Endothelial cell of umbilical vein (primary cell): ENCODE results near the gene ARHGAP42. TPM values are rescaled to one million over a fixed set of nuclear protein-coding genes. Genes with fewer than 3 reads are reported as not detected.

ENCODE experiments used
- BruUV-seq: library from RNA; stranded (reverse); fragments of 400-500 nt; replicated peaks from 2 replicates; lab custom pipeline; 2021; lab: Mats Ljungman, UMichigan
- CTCF ChIA-PET: fragments of 300-600, 350-600 bp; sonication (Branson Sonifier 250); formaldehyde crosslinking; loops from one replicate; lab custom pipeline; 2021; ENCODE audit warnings: antibody characterized with exemption, inconsistent platforms; lab: Charles Lee
- POLR2A ChIA-PET: fragments of 300-600, 350-600 bp; sonication (Branson Sonifier 250); formaldehyde crosslinking; loops from one replicate; lab custom pipeline; 2021; ENCODE audit warnings: antibody characterized with exemption, inconsistent platforms; lab: Charles Lee
- DNase-seq: peaks from one replicate; pipeline ENCODE4 v3.0.0-alpha.2; 2011; ENCODE audit warnings: low read depth, low spot score
- FAIRE-seq: peaks from 2 replicates; lab custom pipeline; 2011; peaks lifted over from hg19 to GRCh38; lab: Jason Lieb, UNC
- H2AFZ ChIP-seq: 2 replicates; pipeline ENCODE4 v1.6.0; 2012; ENCODE audit warnings: low read depth, low read length, control low read depth, inconsistent platforms
- H3K27ac ChIP-seq: 2 replicates; pipeline ENCODE4 v1.5.1; 2011; ENCODE audit warnings: low read depth, mild to moderate bottlenecking, control low read depth, low read length, moderate library complexity; ENCODE audit not compliant: insufficient read depth
- H3K27me3 ChIP-seq, 2 experiments: 2 replicates each; pipeline versions ENCODE4 v1.6.0 to v1.6.1; 2011; ENCODE audit warnings: low read length in 2 of 2, mixed read lengths in 1 of 2; ENCODE audit not compliant: control insufficient read depth in 2 of 2, insufficient read depth in 2 of 2
- H3K36me3 ChIP-seq, 2 experiments: 2 replicates in 1 of 2; 3 replicates in 1 of 2; pipeline ENCODE4 v1.5.1; 2011; ENCODE audit warnings: low read length in 2 of 2, mild to moderate bottlenecking in 1 of 2, moderate library complexity in 1 of 2; ENCODE audit not compliant: control insufficient read depth in 2 of 2, insufficient read depth in 2 of 2; ENCODE audit errors: extremely low read depth in 1 of 2
- H3K4me1 ChIP-seq: 3 replicates; pipeline ENCODE4 v1.5.1; 2011; ENCODE audit warnings: mild to moderate bottlenecking, low read length; ENCODE audit not compliant: control insufficient read depth, insufficient read depth; ENCODE audit errors: extremely low read depth
- H3K4me2 ChIP-seq: 2 replicates; pipeline ENCODE4 v1.6.1; 2011; ENCODE audit warnings: low read length, control low read depth, mixed read lengths; ENCODE audit not compliant: insufficient read depth
- H3K4me3 ChIP-seq, 3 experiments: fragments of 200-600 bp in 1 of 3; sonication (generic), shearing (Covaris generic) in 1 of 3; replicated peaks in 1 of 3; 2 replicates each; pipeline ENCODE4 v1.5.1; 2011 to 2016; ENCODE audit warnings: control low read depth in 3 of 3, low read length in 3 of 3, mild to moderate bottlenecking in 2 of 3, inconsistent platforms in 1 of 3, low read depth in 1 of 3, moderate library complexity in 1 of 3; ENCODE audit not compliant: insufficient read depth in 1 of 3
- H3K79me2 ChIP-seq: 2 replicates; pipeline ENCODE4 v1.6.0; 2012; ENCODE audit warnings: low read length, inconsistent platforms; ENCODE audit not compliant: control insufficient read depth, insufficient read depth
- H3K9ac ChIP-seq: replicated peaks from 2 replicates; pipeline ENCODE3; 2011; ENCODE audit warnings: low read length, control low read depth; ENCODE audit not compliant: insufficient read depth; ENCODE audit errors: extremely low read depth
- H3K9me1 ChIP-seq: replicated peaks from 3 replicates; pipeline ENCODE4 v1.6.0; 2011; ENCODE audit warnings: mild to moderate bottlenecking, low read length; ENCODE audit not compliant: control insufficient read depth, insufficient read depth; ENCODE audit errors: extremely low read depth
- H3K9me3 ChIP-seq: replicated peaks from 2 replicates; pipeline ENCODE4 v1.5.1; 2012; ENCODE audit warnings: low read length, inconsistent platforms; ENCODE audit not compliant: control insufficient read depth, insufficient read depth
- H4K20me1 ChIP-seq: replicated peaks from 2 replicates; pipeline ENCODE3; 2011; ENCODE audit warnings: mild to moderate bottlenecking, low read length; ENCODE audit not compliant: control insufficient read depth, insufficient read depth; ENCODE audit errors: extremely low read depth
- CTCF ChIP-seq, 2 donors: IDR thresholded peaks; 1 replicate in 1 of 2; 2 replicates in 1 of 2; pipeline ENCODE4 v1.5.1; 2011; ENCODE audit warnings: low read length in 2 of 2, mild to moderate bottlenecking in 2 of 2, moderate library complexity in 2 of 2, control low read depth in 1 of 2, inconsistent platforms in 1 of 2, low read depth in 1 of 2; ENCODE audit not compliant: insufficient read depth in 1 of 2; ENCODE audit errors: extremely low read depth in 1 of 2
- EZH2 ChIP-seq: IDR thresholded peaks from 2 replicates; pipeline ENCODE4 v1.6.1; 2012; ENCODE audit warnings: borderline replicate concordance, low read depth, mild to moderate bottlenecking, moderate library complexity, low read length, inconsistent platforms; ENCODE audit not compliant: severe bottlenecking
- FOS ChIP-seq: IDR thresholded peaks from 2 replicates; pipeline ENCODE4 v1.6.1; 2011; ENCODE audit warnings: mild to moderate bottlenecking, low read length, moderate library complexity, borderline replicate concordance; ENCODE audit not compliant: insufficient read depth
- GATA2 ChIP-seq: IDR thresholded peaks from 2 replicates; pipeline ENCODE4 v1.7.0; 2011; ENCODE audit warnings: low read depth, mild to moderate bottlenecking, moderate library complexity, mixed read lengths, low read length; ENCODE audit not compliant: insufficient read length, insufficient read depth
- JUN ChIP-seq: IDR thresholded peaks from 2 replicates; pipeline ENCODE4 v1.6.1; 2011; ENCODE audit warnings: borderline replicate concordance, low read depth; ENCODE audit not compliant: insufficient read length, insufficient read depth
- MAX ChIP-seq: IDR thresholded peaks from 2 replicates; pipeline ENCODE4 v1.6.1; 2011; ENCODE audit not compliant: insufficient read depth, insufficient read length
- MYC ChIP-seq: IDR thresholded peaks from one replicate; pipeline ENCODE4 v1.6.1; 2011; ENCODE audit warnings: mild to moderate bottlenecking, low read depth, low read length
- POLR2A ChIP-seq: IDR thresholded peaks from 2 replicates; pipeline ENCODE4 v1.6.1; 2012; ENCODE audit warnings: low read depth, mild to moderate bottlenecking, control low read depth, low read length
- POLR2AphosphoS5 ChIP-seq: IDR thresholded peaks from 2 replicates; pipeline ENCODE4 v1.6.1; 2012; ENCODE audit warnings: low read depth, mild to moderate bottlenecking, control low read depth, low read length, moderate library complexity; ENCODE audit not compliant: insufficient read depth
- dilution Hi-C: fragments of 300-500 bp; cut with MboI; formaldehyde crosslinking; loops from one replicate; pipeline ENCODE4 v1.15.0; 2019; ENCODE audit warnings: low sequenced_read_pairs; ENCODE audit not compliant: extremely low pct_ligation_motif_present
- intact Hi-C: fragments of 100-400 bp; cut with micrococcal nuclease; formaldehyde crosslinking; loops from one replicate; pipeline ENCODE4 v1.10.0; 2022
- polyA plus RNA-seq, 4 experiments: library from polyadenylated mRNA; depleted of rRNA in 3 of 4; stranded (reverse) in 3 of 4; unstranded in 1 of 4; fragments of >200 nt; gene quantifications; 2 replicates each; pipeline versions ENCODE4 v1.2.1 to v1.2.3, GENCODE V29; 2011 to 2012; ENCODE audit warnings: missing spikeins in 1 of 4
- total RNA-seq: library from RNA; stranded (reverse); gene quantifications from 2 replicates; pipeline ENCODE4 v1.2.3, GENCODE V29; 2021

ARHGAP42 gene
- total and polyA plus RNA-seq, 2 donors (not counting 3 experiments of a cell fraction or from before 2014, with no cell fraction given): 1.8 to 2.4 TPM

GRCh38 chr11:100914415-100915110 lies 227.5 kb downstream of the ARHGAP42 start:
- POLR2A ChIA-PET: no interaction called here
- DNase-seq (no peak), FAIRE-seq (no peak)
- Histone ChIP-seq H3K79me2 (no peaks in the 10 kb centered on the region), H3K27me3 (no peaks in the 10 kb centered on the region), H3K9ac (no peak overlapping the region), H3K4me3 (no peak overlapping the region), H4K20me1 (no peaks in the 10 kb centered on the region), H3K9me3 (no peaks in the 10 kb centered on the region), H3K27ac (no peak overlapping the region), H3K36me3 (no peaks in the 10 kb centered on the region), H2AFZ (no peak overlapping the region), H3K9me1 (no peaks in the 10 kb centered on the region), H3K4me1 (no peaks in the 10 kb centered on the region), H3K4me2 (no peak overlapping the region)
- intact Hi-C loops: no loop called here
- BruUV-seq: no TSS peak
- TF ChIP-seq POLR2A (no peak), MYC (no peak), CTCF (IDR thresholded peaks at IDR 0.05; ENCODE audit: extremely low read depth in 1 of 2, insufficient read depth in 1 of 2, low read depth in 1 of 2, low read length in 2 of 2) (no peak), POLR2AphosphoS5 (no peak), MAX (no peak), JUN (no peak), EZH2 (no peak), GATA2 (no peak), FOS (no peak)
- dilution Hi-C loops: no loop called here
- CTCF ChIA-PET: no interaction called here
